Stimulated activated CD8-positive, alpha-beta memory T cell treated with anti-CD3 and anti-CD28 coated beads, Interleukin-4, amount 100 ng/mL, for 4 hours (primary cell): ENCODE data around the gene SERPINA10.

Experiments used
- DNase-seq, 2 donors: peaks; one replicate each; pipeline ENCODE4 v3.0.0-alpha.2; 2020; ENCODE audit warnings: low read depth in 2 of 2, low spot score in 1 of 2

SERPINA10 gene, protein sequence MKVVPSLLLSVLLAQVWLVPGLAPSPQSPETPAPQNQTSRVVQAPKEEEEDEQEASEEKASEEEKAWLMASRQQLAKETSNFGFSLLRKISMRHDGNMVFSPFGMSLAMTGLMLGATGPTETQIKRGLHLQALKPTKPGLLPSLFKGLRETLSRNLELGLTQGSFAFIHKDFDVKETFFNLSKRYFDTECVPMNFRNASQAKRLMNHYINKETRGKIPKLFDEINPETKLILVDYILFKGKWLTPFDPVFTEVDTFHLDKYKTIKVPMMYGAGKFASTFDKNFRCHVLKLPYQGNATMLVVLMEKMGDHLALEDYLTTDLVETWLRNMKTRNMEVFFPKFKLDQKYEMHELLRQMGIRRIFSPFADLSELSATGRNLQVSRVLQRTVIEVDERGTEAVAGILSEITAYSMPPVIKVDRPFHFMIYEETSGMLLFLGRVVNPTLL

DNA sequence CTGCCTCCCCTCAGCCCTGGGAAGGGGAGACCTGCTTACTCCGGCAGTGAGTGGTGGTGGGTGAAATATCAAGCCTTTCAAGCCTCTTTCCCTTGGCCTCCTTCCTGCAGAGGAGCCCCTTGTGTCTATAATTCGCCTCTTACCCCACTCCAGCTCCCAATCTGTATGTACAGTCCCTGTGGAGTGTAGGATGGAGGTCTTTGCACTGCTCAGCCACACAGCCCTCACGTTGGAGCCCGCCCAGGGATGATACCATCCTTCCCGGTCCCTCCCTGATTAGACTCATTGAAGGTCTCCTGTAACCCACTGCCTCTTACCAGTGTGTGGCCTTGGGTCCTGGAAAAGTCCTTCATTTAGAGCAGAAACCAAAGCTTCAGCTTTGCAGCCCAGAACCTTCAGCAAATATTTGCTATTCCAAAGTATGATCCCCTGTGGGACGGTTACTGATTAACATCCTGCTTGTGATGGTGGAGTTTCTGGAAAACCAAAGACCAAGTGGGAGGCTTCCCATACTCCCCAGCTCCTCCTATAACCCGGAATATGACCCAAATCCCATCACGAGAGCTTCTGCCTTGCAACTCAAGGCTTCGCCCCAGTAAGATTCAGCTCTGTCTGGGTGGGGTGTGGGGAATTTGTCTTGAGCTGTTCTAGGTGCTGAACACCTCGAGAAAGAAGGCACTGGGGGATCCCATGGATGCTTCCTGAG is at the start of gene SERPINA10:
Gene SERPINA10, minus strand, starts transcription at position 397 of the 706 bp plus-strand sequence. CDS start 2,675 bp downstream, outside the sequence.
- DNase-seq: no peak

DNA sequence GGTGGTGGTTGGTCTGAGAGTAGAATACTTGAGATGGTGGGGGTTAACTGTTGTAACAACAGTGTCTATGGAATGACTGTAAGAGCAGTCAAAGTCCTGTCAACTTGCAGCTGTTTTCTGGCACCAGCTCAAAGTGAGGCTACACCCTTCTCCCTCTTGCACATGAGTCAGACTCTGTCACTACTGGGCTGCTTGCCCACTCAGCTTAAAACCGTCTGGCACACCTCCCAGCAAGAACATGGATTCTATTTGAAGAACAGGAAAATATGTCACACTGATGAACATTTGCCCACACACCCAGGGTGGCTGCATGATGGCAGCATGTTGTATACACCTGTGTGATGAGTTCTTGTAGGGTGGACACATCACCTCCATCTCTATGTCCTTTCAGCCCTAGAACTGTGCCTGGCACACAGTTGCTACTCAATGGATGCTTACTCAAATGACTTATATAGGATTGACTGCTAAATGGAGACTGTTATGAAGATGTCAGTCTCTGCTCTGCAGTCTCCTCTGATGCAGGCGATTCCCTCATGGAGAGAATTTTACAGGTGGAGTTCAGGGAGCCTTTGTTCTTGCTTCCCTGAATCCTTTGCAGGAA is 49.4 kb upstream of the SERPINA10 start:
- DNase-seq: no peak

DNA sequence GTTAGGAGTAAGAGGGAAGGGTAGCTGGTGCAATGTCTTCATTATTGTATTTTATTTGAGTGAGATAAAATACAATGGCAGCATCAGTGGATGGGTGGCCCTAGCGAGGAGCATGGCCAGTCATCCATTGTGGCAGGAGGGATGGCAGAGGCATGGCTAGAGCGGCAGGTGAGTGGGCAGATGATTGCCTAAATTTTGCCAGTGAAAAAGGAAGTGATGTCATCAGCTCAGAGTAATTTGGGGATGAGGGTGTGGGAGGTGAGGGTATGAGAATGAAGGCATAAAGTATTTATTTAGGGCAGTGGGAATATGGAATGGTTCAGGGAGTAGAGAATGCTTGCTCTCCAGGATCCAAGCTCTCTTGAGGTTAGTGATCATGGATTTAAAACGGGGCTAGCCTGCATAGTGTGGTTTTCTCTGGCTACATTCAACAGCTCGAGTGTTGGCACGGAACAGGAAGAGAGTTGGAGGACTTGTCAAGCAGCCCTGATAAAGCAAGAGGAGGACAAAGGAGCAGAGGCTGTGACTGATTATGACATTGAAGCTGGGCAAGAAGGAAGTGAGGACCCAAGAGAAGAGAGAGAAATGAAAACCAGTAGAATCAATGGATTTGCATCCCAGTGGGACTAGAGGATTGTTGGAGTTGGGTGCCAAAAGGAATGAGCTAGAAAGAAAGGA is 48.7 kb upstream of the SERPINA10 start:
- DNase-seq: no peak

DNA sequence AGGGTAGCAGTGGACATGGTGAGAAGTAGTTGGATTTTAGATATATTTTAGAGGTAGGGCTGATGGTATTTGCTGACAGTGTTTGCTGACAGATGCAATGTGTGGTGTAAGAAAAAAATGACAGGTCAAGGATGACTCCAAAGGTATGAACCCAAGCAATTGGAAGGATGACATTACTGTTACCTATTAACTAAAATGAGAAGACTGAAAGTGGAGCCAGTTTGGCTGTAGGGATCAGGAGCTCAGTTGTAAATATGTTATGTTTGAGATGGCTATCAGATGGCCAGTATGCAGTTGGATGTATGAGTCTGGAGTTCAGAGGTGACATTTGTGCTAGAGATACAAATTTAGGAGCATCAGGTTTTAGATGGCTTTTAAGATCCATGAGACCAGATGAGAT is 47.5 kb upstream of the SERPINA10 start:
- DNase-seq: no peak

DNA sequence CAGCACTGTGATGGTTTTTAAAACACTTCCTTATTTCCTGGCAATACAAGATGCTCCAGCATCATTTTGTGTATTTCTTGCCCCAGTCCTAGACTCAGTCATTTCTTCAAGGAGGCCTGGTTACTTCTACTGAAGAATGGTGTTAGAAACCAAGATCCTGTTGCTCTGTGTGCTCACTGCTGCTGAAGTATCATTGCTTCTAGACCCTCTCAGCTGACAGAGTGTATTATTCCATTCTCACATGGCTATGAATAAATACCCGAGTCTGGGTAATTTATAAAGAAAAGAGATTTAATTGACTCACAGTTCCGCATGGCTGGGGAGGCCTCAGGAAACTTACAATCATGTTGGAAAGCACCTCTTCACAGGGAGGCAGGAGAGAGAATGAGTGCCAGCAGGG is 45.0 kb upstream of the SERPINA10 start:
- DNase-seq: no peak

DNA sequence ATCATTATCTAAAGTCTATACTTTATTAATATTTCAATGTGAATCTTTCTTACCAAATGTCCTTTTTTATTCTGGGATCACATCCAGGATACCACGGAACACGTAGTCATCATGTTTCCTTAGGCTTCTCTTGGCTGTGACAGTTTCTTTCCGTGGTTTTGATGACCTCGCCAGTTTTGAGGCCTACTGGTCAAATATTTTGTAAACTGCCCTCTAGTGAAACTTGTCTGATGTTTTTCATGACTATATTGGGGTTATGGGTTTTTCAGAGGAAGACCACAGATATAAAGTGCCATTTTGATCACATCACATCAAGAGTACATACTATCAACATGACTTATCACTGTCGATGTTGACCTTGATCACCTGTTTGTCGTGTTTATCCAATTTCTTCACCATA is 44.2 kb upstream of the SERPINA10 start:
- no peak for DNase-seq

DNA sequence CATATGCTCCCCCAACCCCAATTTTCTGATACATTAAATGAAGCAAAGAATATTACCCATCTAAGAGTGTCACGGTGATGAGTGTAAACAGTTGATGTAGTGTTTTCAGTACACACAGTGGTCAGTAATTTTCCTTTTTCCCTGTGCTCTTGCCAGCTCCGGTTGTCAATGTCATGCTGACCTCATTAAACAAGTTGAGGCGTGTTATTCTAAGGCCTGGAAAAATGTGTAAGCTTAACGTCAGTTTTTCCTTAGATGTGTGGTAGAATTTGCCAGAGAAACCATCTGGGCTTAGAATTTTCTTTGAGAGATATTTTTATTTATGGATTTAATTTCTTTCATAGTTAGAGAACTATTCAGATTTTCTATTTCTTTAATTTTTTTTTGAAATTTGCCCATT is 41.8 kb upstream of the SERPINA10 start:
- DNase-seq: no peak

DNA sequence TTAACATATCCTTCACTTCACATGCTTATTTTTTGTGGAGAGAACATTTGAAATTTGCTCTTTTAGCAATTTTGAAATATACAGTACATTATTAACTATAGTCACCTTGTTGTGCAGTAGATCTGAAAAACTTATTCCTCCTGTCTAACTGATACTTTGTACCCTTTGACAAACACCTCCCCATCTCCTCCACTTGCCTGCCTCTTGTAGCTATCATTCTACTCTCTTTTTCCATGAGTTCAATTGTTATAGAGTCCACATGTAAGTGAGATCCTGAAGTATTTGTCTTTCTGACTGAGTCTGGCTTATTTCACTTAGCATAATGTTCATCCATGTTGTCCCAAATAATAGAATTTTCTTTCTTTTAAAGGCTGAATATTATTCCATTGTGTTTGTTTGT is 39.5 kb upstream of the SERPINA10 start:
- no peak for DNase-seq

DNA sequence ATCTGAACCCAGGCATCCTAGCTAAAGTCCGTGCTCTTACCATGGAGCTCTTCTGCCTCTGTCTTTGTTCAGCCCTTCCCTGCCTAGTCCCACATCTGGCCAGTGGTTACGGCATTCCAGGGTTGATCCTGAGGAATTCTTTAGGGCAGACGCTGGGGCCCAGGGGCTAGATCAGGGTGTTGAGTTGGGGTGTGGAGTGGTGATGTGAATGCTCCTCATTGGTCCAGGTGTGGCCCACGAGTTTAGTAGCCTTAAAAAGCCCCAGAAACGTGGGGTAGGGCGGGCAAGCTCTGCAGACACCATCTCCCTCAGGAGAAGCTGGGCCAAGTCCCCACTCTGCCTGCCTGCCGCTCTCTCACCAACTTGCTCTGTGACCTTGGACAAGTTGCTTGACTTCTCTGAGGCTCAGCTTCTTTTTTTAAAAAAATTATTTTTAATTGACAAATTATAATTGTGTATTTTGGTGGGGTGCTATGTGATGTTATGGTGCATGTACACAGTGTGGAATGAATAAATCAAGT is 39.1 kb upstream of the SERPINA10 start:
- no peak for DNase-seq

DNA sequence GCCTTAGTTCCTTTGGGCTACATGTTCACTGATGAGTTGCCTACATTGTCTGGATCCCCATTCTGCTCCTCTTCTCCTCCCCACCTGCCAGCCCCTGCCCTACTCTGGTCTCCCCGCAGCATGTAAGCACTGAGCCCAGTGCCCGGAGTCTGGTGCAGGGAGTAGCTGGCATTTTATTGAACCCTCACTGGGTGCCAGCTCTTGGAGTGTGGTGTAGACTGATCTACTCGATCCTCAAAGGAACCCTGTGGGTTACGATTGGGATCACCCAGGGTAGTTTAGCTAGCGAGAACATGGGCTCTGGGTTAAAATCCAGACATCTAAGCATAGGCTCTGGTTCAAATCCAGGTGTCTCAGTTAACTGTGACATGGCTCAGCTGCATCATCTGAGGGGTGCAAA is 38.4 kb upstream of the SERPINA10 start:
- DNase-seq: no peak

DNA sequence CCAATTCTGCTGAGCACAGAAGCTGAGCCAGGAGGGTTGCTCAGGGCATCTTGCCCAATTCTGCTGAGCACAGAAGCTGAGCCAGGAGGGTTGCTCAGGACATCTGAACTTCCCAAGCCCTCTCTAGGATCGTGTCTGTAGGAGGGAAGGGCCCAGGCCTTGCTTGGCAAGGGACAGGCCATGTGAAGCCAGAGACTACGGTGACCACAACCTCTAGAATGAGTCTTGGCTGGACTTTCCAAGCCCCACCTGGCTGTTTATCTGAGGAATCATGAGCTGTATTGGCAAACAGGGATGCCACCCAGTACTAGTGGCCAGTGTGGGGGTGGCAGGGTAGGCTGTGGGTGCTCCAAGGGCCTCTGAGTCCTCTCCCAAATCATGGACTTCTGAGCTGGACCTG is 37.8 kb upstream of the SERPINA10 start:
- DNase-seq: no peak

DNA sequence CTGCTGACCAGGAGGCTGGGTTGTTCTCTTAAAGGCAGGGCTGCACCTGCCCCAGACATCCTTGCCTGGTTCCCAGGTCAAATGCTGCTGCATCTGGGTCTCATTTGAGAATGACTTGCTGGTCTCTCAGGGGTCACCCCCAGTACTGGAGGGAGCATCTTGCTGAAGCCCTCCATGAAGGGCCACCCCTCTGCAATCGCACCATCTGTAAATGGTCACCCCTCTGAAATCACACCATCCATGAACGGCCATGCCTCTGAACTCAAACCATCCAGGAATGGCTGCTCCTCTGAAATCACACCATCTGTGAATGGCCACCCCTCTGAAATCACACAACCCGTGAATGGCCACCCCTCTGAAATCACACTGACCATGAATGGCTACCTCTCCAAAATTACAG is 37.4 kb upstream of the SERPINA10 start:
- no peak for DNase-seq

DNA sequence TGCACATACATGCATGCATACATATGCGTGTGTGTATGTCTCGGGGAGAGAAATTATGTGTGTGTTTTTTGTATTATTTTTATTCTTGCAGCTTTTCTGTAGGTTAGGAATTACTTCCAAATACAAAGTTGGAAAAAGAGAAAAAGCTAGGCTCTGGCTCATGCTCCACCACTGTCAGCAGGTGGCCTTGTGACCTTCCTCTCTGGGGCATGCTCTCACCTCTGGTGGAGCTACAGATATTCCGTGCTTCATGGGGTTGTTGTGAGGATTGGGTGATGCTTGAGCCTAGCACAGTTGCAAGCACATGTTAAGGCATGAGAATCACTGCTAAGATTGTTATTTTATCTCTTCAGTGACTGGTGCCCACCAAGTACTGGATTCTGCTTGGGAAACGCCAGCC is 36.8 kb upstream of the SERPINA10 start:
- DNase-seq: no peak

DNA sequence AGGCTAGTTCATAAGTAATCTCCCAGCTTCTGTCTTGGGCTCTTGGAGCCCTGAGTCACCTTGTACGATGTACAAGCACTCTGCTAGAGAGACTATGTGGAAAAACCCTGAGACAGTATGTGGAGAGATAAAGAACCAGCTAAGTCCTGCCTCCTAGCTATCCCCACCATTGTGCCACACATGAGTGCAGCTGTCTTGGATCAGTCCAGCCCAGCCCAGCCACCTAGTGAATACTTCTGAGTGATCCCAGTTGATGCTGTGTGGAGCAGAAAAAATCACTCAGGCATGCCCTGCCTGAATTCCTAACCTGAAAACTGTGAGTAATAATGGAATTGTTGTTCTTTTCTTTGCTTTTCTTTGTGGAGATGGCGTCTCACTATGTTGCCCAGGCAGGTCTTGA is 35.1 kb upstream of the SERPINA10 start:
- DNase-seq: no peak

DNA sequence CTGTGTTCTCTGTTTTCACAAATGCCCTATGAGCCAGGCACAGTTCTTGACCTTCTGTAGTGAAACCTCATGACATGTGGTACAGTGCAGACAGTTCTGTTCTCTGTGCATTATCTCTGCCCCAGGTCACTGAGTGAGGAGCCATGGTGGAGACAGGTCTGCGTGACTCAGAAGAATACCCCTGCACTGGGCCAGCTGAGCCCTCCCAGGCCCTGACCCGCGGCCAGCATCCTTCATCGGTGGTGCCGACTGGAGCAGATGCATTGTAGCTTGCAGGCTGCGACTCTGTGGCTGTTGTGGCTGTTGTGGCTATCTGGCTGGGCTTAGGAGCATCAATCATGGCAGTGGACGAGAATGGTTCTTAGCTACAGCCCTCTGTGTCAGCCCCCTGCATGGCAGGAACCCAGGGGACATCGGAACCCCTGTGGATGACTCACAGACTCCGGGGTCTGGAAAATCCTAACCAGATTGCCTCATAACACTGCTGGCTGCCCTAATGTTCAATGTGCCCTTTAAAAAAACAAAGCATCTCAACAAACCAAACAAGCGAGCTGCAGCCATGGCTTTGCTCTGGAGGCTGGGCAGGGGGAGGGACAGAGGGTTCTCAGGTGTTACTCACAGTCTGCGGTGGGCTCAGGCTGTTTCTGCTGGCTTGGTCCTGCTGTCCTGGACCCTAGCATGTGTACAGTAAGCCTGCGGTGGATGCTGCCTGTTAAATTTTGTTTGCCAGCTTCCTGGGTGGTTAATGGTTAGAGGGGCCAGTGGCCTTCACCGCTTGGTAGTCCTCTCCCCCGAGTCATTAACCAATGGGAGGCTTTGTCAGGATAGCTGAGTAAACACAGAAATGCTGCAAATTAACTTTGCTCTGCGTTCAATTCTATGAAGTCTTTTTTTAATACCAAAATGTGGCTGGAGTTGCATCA is 29.8 kb upstream of the SERPINA10 start, which contains the start of gene SERPINA6:
Gene SERPINA6, minus strand, starts transcription at position 689 of the 923 bp plus-strand sequence. CDS start 8,688 bp downstream, outside the sequence.
- DNase-seq: no peak

DNA sequence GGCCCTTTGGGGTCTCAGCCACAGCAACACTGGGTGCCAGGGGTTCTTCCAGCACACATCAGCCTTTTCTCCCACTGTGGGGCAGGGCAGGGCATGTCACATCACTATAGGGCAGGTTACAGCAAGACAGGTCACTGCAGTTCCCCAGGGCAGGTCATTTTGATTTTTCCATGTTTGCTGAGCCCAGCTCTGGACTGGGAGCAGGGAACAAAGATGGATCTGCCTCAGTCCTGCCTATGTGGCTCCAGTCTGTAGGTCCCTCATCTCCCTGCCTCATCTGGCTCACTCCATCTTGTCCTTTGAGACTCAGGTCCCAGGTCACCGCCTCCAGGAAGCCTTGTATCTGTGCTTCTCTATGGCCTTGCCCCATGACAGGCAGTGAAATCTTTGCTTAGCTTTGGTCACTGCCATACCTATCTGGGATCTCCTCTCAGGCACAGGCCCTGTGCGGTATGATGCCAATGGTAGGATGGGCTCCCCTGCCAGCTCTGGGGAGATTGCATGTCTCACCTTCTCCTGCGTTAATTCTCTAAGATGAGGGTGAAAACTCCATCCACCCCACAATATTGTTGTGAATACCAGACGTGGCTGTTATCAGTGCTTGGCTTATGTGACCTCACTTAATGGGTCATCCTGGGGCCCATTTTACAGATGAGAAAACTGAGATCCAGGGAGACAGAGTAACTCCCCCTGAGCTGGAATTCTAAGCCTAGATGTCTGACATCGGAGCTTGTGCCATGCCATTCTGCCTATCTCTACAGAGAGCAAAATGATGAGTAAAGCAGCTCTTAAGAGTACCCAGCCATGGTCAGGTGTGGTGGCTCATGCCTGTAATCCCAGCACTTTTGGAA is 28.6 kb upstream of the SERPINA10 start:
- no peak for DNase-seq

DNA sequence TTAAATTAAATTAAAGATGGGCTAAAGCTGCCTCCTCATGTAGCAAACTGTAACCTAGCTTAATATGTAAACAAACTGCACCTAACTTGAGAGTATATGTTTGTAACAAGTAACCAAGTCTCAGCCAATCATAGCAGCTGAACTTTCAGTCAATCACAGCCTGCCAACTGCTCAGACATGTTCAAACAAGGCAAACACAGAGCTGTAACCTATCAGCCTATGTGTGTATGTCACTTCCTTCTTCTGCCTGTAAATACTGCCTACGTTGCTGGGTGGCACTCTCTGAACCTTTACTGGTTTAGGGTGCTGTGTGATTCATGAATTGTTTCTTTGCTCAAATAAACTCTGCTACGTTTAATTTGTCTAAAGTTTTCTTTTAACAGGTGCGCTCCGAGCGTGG is 27.2 kb upstream of the SERPINA10 start:
- DNase-seq: no peak

DNA sequence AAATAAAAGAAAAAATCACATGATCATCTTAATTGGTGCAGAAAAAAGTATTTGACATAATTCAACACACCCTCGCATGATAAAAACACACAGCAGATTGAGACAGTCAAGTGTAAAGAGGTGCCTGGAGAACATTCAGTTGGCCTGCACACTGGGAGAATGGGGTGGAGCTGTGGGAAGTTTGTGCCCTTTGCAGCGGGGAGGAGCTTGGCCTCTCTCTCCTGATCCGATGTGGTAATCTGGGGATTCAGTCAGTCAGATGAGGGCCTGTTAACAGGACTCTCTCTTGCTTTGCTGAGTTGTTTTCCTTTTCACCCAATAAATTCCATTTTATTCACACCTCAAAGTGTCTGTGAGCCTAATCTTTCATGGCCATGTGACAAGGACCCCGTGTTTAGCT is 24.2 kb upstream of the SERPINA10 start:
- DNase-seq: no peak

DNA sequence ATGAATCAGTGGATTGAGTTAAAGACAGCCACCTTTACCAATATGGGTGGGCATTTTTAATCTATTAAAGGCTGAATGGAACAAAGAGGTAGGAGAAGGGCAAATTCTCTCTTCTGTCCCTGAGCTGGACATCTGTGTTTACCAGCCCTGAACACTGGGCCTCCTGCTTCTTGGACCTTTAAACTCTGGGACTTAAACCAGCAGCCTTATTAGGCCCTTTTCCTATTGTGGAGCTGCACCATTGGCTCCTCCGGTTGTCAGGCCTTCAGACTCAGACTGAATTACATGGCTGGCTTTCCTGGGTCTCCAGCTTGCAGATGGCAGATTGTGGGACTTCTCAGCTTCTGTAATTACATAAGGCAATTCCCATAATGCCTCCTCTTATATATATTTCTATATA is 23.6 kb upstream of the SERPINA10 start:
- no peak for DNase-seq
